Measurements from ENCODE around the gene AJAP1. TPM values are rescaled to one million over a fixed set of nuclear protein-coding genes. Genes with fewer than 3 reads are reported as not detected.

Gene AJAP1
- total RNA-seq, 1 experiment from 2014 or later: not detected

GRCh38 chr1:4749406-4749805 lies 95.0 kb downstream of the AJAP1 start:
- no peak for DNase-seq (ENCODE audit: low read depth, low spot score)
- intact Hi-C loops (cut with micrococcal nuclease; ENCODE audit: unreplicated experiment): no loop called here

GRCh38 chr1:4750177-4750576 lies 95.8 kb downstream of the AJAP1 start:
- Histone ChIP-seq H3K27me3 (ENCODE audit: control insufficient read depth, insufficient read depth, low read length) (no peaks in the 10 kb centered on the region; the same call in 1 of the 2 replicates), H3K27ac (ENCODE audit: low read length) (no peak overlapping the region), H3K36me3 (ENCODE audit: control insufficient read depth, insufficient read depth, low read length) (no peaks in the 10 kb centered on the region), H3K4me1 (ENCODE audit: control insufficient read depth, insufficient read depth, low read length) (no peaks in the 10 kb centered on the region), H3K9me3 (ENCODE audit: control insufficient read depth, insufficient read depth, low read depth, low read length) (no peaks in the 10 kb centered on the region), H3K4me3 (ENCODE audit: low read depth in 2 of 2, low read length in 2 of 2) (no peak overlapping the region)
- DNase-seq (ENCODE audit: low read depth, low spot score) (no peak), ATAC-seq (no peak)
- ChIA-PET POLR2A (no interaction called here), CTCF (no interaction called here)
- TF ChIP-seq REST (IDR thresholded peaks at IDR 0.05; ENCODE audit: insufficient read depth in 1 of 2, low read depth in 2 of 2, low read length in 1 of 2) (no peak), SIN3A (IDR thresholded peaks at IDR 0.05; ENCODE audit: borderline replicate concordance, insufficient read depth, low read depth, low read length) (no peak), TCF7L2 (IDR thresholded peaks at IDR 0.05; ENCODE audit: low read depth, low read length) (no peak), CTCF (IDR thresholded peaks at IDR 0.05) (no peak), POLR2AphosphoS5 (IDR thresholded peaks at IDR 0.05; ENCODE audit: low read depth, low read length) (no peak)
- in situ Hi-C loops (cut with HindIII; ENCODE audit: low pct_unique_long_range_greater_than_20kb, low sequenced_read_pairs): no loop called here
- intact Hi-C loops (cut with micrococcal nuclease; ENCODE audit: unreplicated experiment): no loop called here
- BruUV-seq (replicated peaks): no TSS peak

More at GRCh38 chr1:4749406-4749805, 95.0 kb downstream of the AJAP1 start:
- no peak for TF ChIP-seq POLR2AphosphoS5 (IDR thresholded peaks at IDR 0.05; ENCODE audit: low read depth, low read length)
- TF ChIP-seq SIN3A (IDR thresholded peaks at IDR 0.05; ENCODE audit: borderline replicate concordance, insufficient read depth, low read depth, low read length): no peak
- TF ChIP-seq TCF7L2 (IDR thresholded peaks at IDR 0.05; ENCODE audit: low read depth, low read length): no peak
- no peak for TF ChIP-seq REST (IDR thresholded peaks at IDR 0.05; ENCODE audit: insufficient read depth in 1 of 2, low read depth in 2 of 2, low read length in 1 of 2)
- TF ChIP-seq CTCF (IDR thresholded peaks at IDR 0.05): no peak
- no peak overlapping the region for H3K27ac ChIP-seq (ENCODE audit: low read length)
- ATAC-seq: no peak
- no peaks in the 10 kb centered on the region for H3K9me3 ChIP-seq (ENCODE audit: control insufficient read depth, insufficient read depth, low read depth, low read length)
- no peaks in the 10 kb centered on the region for H3K36me3 ChIP-seq (ENCODE audit: control insufficient read depth, insufficient read depth, low read length)
- no peaks in the 10 kb centered on the region; the same call in 1 of the 2 replicates for H3K27me3 ChIP-seq (ENCODE audit: control insufficient read depth, insufficient read depth, low read length)
- no TSS peak for BruUV-seq (replicated peaks)
- H3K4me3 ChIP-seq (ENCODE audit: low read depth in 2 of 2, low read length in 2 of 2): no peak overlapping the region
- no peaks in the 10 kb centered on the region for H3K4me1 ChIP-seq (ENCODE audit: control insufficient read depth, insufficient read depth, low read length)
- POLR2A ChIA-PET: no interaction called here
- in situ Hi-C loops (cut with HindIII; ENCODE audit: low pct_unique_long_range_greater_than_20kb, low sequenced_read_pairs): no loop called here
- CTCF ChIA-PET: no interaction called here

Data from Panc1 (cell line).